Measurements from ENCODE around the gene OSBPL2. TPM values are rescaled to one million over a fixed set of nuclear protein-coding genes. Genes with fewer than 3 reads are reported as not detected.

Gene OSBPL2
- total RNA-seq, 1 experiment from 2014 or later, result 36.9 TPM

DNA sequence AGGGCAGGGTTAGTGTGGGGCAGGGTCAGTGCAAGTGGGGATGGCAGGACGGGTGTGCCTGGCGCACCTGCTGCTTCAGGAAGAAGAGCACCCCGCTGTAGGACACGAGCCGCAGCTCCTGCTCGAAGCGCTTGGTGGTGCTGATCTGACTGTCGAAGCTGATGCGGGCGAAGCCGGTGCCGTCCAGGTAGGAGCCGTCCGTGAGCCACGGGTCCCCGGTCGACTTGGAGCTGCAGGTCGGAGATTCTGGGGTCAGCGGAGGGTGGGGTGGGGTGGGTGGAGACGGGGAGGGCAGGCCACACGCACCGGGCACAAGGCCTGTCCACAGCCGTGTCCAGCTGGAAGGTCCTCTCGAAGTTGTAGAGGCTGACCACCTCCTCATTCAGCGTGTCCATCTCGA, 74.7 kb downstream of the OSBPL2 start:
- H3K79me2 ChIP-seq (ENCODE audit: insufficient read depth, low read length), result peaks cover 7% of the 10 kb centered on the region; the same call in 1 of the 2 replicates
- no peaks in the 10 kb centered on the region for H3K4me1 ChIP-seq (ENCODE audit: control insufficient read depth in 1 of 2, insufficient read depth in 2 of 2, low read length in 2 of 2)
- no peak overlapping the region for H3K4me2 ChIP-seq (ENCODE audit: low read length)
- no peak for DNase-seq (ENCODE audit: low read depth, low spot score)
- TF ChIP-seq, protein P1, sequence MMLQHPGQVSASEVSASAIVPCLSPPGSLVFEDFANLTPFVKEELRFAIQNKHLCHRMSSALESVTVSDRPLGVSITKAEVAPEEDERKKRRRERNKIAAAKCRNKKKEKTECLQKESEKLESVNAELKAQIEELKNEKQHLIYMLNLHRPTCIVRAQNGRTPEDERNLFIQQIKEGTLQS (IDR thresholded peaks at IDR 0.05), result no peak
- no peak overlapping the region for H3K4me3 ChIP-seq (replicated peaks in 1 of 2; ENCODE audit: low read depth in 1 of 2, low read length in 2 of 2)
- ChIA-PET CTCF (no interaction called here), POLR2A (no interaction called here), RAD21 (ENCODE audit: low non-redundant PET in 1 of 2, low total read pairs in 2 of 2, uncharacterized antibody in 2 of 2, unreplicated experiment in 2 of 2) (no interaction called here)
- no peak overlapping the region for H3K27ac ChIP-seq (ENCODE audit: low read depth, low read length)
- intact Hi-C loops (cut with micrococcal nuclease), result no loop called here
- ATAC-seq, result no peak
- H4K20me1 ChIP-seq (ENCODE audit: insufficient read depth), result peaks cover under 1% of the 10 kb centered on the region; the same call in 1 of the 2 replicates
- H3K27me3 ChIP-seq (ENCODE audit: insufficient read depth, low read length), result no peaks in the 10 kb centered on the region
- H3K9ac ChIP-seq (ENCODE audit: low read length), result no peak overlapping the region
- no peak overlapping the region for H2AFZ ChIP-seq (ENCODE audit: low read depth, low read length, poor library complexity, severe bottlenecking)
- H3K9me2 ChIP-seq (ENCODE audit: insufficient read depth), result no peaks in the 10 kb centered on the region
- H3K36me3 ChIP-seq (ENCODE audit: control insufficient read depth in 1 of 2, insufficient read depth in 2 of 2, low read length in 2 of 2), result peaks cover 22 to 38% of the 10 kb centered on the region in 2 experiments
- BruUV-seq (replicated peaks), result no TSS peak
- H3K9me3 ChIP-seq (ENCODE audit: control insufficient read depth in 1 of 2, insufficient read depth in 1 of 2, low read depth in 1 of 2, low read length in 2 of 2), result no peaks in the 10 kb centered on the region

DNA sequence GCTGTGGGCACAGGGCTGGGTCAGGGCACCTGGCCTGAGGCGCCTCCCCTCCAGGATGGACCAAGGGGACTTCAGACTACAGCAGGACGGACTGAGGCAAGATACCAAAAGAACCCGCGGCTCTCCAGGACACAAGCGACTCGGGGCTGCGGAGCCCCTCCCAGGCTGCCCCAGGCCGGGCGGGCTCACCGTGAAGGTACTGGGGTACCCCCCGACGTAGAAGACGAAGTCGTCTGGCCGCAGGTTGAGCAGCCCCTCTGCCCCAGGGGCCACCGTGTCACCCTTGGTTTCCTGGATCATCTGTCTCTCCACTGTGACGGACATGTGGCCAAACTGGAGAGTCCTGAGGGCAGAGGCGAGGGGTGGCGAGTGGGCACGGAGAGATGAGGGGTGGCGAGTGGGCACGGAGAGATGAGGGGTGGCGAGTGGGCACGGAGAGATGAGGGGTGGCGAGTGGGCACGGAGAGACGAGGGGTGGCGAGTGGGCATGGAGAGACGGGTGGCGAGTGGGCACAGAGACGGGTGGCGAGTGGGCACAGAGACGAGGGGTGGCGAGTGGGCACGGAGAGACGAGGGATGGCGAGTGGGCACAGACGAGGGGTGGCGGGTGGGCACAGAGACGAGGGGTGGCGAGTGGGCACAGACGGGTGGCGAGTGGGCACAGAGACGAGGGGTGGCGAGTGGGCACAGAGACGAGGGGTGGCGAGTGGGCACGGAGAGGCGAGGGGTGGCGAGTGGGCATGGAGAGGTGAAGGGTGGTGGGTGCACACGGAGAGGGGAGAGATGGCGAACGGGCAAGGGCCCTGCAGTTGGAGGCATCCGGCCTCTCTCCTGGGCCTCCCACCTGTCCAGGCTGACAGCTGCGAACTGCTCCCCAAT, 75.4 kb downstream of the OSBPL2 start:
- Histone ChIP-seq H3K9ac (ENCODE audit: low read length) (no peak overlapping the region), H3K9me2 (ENCODE audit: insufficient read depth) (no peaks in the 10 kb centered on the region), H3K27ac (ENCODE audit: low read depth, low read length) (no peak overlapping the region), H3K36me3 (ENCODE audit: control insufficient read depth in 1 of 2, insufficient read depth in 2 of 2, low read length in 2 of 2) (peaks cover 20 to 36% of the 10 kb centered on the region in 2 experiments), H3K27me3 (ENCODE audit: insufficient read depth, low read length) (no peaks in the 10 kb centered on the region), H3K4me2 (ENCODE audit: low read length) (no peak overlapping the region), H2AFZ (ENCODE audit: low read depth, low read length, poor library complexity, severe bottlenecking) (no peak overlapping the region), H3K9me3 (ENCODE audit: control insufficient read depth in 1 of 2, insufficient read depth in 1 of 2, low read depth in 1 of 2, low read length in 2 of 2) (no peaks in the 10 kb centered on the region), H3K4me1 (ENCODE audit: control insufficient read depth in 1 of 2, insufficient read depth in 2 of 2, low read length in 2 of 2) (no peaks in the 10 kb centered on the region), H3K79me2 (ENCODE audit: insufficient read depth, low read length) (peaks cover 7% of the 10 kb centered on the region; the same call in 1 of the 2 replicates), H4K20me1 (ENCODE audit: insufficient read depth) (no peaks in the 10 kb centered on the region), H3K4me3 (replicated peaks in 1 of 2; ENCODE audit: low read depth in 1 of 2, low read length in 2 of 2) (no peak overlapping the region)
- no peak for DNase-seq (ENCODE audit: low read depth, low spot score)
- intact Hi-C loops (cut with micrococcal nuclease), result no loop called here
- ChIA-PET CTCF (no interaction called here), RAD21 (ENCODE audit: low non-redundant PET in 1 of 2, low total read pairs in 2 of 2, uncharacterized antibody in 2 of 2, unreplicated experiment in 2 of 2) (no interaction called here), POLR2A (no interaction called here)
- TF ChIP-seq SP1 (IDR thresholded peaks at IDR 0.05; ENCODE audit: low read depth), result no peak
- TF ChIP-seq, protein P2, sequence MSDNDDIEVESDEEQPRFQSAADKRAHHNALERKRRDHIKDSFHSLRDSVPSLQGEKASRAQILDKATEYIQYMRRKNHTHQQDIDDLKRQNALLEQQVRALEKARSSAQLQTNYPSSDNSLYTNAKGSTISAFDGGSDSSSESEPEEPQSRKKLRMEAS (IDR thresholded peaks at IDR 0.05), result no peak
- TF ChIP-seq FOSL1 (IDR thresholded peaks at IDR 0.05; ENCODE audit: low read depth), result no peak
- TF ChIP-seq POLR2AphosphoS5 (IDR thresholded peaks at IDR 0.05; ENCODE audit: low read depth, low read length), result no peak
- TF ChIP-seq, protein P3, sequence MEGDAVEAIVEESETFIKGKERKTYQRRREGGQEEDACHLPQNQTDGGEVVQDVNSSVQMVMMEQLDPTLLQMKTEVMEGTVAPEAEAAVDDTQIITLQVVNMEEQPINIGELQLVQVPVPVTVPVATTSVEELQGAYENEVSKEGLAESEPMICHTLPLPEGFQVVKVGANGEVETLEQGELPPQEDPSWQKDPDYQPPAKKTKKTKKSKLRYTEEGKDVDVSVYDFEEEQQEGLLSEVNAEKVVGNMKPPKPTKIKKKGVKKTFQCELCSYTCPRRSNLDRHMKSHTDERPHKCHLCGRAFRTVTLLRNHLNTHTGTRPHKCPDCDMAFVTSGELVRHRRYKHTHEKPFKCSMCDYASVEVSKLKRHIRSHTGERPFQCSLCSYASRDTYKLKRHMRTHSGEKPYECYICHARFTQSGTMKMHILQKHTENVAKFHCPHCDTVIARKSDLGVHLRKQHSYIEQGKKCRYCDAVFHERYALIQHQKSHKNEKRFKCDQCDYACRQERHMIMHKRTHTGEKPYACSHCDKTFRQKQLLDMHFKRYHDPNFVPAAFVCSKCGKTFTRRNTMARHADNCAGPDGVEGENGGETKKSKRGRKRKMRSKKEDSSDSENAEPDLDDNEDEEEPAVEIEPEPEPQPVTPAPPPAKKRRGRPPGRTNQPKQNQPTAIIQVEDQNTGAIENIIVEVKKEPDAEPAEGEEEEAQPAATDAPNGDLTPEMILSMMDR (IDR thresholded peaks at IDR 0.05 in 2 of 3, conservative IDR thresholded peaks at IDR 0.05 in 1 of 3; ENCODE audit: borderline replicate concordance in 1 of 3, insufficient read depth in 1 of 3, low read depth in 2 of 3, low read length in 2 of 3), result no peak
- no peak for TF ChIP-seq EGR1 (IDR thresholded peaks at IDR 0.05; ENCODE audit: low read depth)
- ATAC-seq, result no peak
- no TSS peak for BruUV-seq (replicated peaks)

Measured in HCT116 (cell line).